Measurements from ENCODE around the gene MIOX.

Gene MIOX

DNA sequence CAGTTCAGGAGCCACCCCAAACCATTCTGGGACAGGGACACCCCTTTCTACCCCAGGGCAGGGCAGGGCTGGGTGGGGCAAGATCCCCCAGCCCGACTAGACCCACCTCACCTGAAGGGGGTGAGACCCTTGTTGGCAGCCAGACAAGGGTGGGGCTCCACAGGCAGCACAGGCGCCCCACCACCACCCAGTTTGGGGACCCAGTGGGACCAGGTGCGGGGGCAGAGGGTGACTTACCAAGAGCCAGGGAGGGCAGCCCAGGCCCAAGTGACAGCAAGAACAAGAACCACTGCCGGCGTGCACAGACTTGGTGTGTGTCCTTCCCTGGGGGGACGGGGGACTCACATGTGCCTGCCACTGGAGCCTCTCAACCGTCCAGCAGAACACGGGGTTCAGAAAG, 3.1 kb upstream of the MIOX start:
- no peaks in the 10 kb centered on the region for H3K27me3 ChIP-seq (ENCODE audit: insufficient read depth, low read depth, severe bottlenecking)
- H3K9me3 ChIP-seq (ENCODE audit: severe bottlenecking) = peaks cover 5% of the 10 kb centered on the region
- H3K27ac ChIP-seq = no peak overlapping the region
- TF ChIP-seq, protein P1, sequence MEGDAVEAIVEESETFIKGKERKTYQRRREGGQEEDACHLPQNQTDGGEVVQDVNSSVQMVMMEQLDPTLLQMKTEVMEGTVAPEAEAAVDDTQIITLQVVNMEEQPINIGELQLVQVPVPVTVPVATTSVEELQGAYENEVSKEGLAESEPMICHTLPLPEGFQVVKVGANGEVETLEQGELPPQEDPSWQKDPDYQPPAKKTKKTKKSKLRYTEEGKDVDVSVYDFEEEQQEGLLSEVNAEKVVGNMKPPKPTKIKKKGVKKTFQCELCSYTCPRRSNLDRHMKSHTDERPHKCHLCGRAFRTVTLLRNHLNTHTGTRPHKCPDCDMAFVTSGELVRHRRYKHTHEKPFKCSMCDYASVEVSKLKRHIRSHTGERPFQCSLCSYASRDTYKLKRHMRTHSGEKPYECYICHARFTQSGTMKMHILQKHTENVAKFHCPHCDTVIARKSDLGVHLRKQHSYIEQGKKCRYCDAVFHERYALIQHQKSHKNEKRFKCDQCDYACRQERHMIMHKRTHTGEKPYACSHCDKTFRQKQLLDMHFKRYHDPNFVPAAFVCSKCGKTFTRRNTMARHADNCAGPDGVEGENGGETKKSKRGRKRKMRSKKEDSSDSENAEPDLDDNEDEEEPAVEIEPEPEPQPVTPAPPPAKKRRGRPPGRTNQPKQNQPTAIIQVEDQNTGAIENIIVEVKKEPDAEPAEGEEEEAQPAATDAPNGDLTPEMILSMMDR (IDR thresholded peaks at IDR 0.05; ENCODE audit: low read depth, low read length) = no peak
- no peak overlapping the region for H3K4me3 ChIP-seq (ENCODE audit: low read depth, low read length)
- no peaks in the 10 kb centered on the region for H3K36me3 ChIP-seq
- no peak for DNase-seq

- Histone ChIP-seq H3K9me3 (ENCODE audit: severe bottlenecking) (peaks cover 5% of the 10 kb centered on the region), H3K27me3 (ENCODE audit: insufficient read depth, low read depth, severe bottlenecking) (no peaks in the 10 kb centered on the region), H3K27ac (no peak overlapping the region), H3K36me3 (no peaks in the 10 kb centered on the region), H3K4me3 (ENCODE audit: low read depth, low read length) (no peak overlapping the region)
- TF ChIP-seq, protein P1 (IDR thresholded peaks at IDR 0.05; ENCODE audit: low read depth, low read length) = no peak
- DNase-seq = no peak
Observed at GRCh38 chr22:50483977-50484853, 2.4 kb upstream of the MIOX start.

GRCh38 chr22:50485221-50486131, 1.2 kb upstream of the MIOX start:
- Histone ChIP-seq H3K27ac (no peak overlapping the region), H3K27me3 (ENCODE audit: insufficient read depth, low read depth, severe bottlenecking) (no peaks in the 10 kb centered on the region), H3K9me3 (ENCODE audit: severe bottlenecking) (peaks cover 5% of the 10 kb centered on the region), H3K4me3 (ENCODE audit: low read depth, low read length) (no peak overlapping the region), H3K36me3 (no peaks in the 10 kb centered on the region)
- no peak for DNase-seq
- TF ChIP-seq, protein P1 (IDR thresholded peaks at IDR 0.05; ENCODE audit: low read depth, low read length) = no peak

- no peaks in the 10 kb centered on the region for H3K9me3 ChIP-seq (ENCODE audit: severe bottlenecking)
- no peaks in the 10 kb centered on the region for H3K27me3 ChIP-seq (ENCODE audit: insufficient read depth, low read depth, severe bottlenecking)
- H3K36me3 ChIP-seq = no peaks in the 10 kb centered on the region
- no peak overlapping the region for H3K27ac ChIP-seq
- no peak overlapping the region for H3K4me3 ChIP-seq (ENCODE audit: low read depth, low read length)
- DNase-seq = no peak
- TF ChIP-seq, protein P1 (IDR thresholded peaks at IDR 0.05; ENCODE audit: low read depth, low read length) = no peak
Observed at GRCh38 chr22:50487290-50488005, 789 bp downstream of the MIOX start.

GRCh38 chr22:50488006-50488677, 1.5 kb downstream of the MIOX start:
- no peaks in the 10 kb centered on the region for H3K9me3 ChIP-seq (ENCODE audit: severe bottlenecking)
- H3K4me3 ChIP-seq (ENCODE audit: low read depth, low read length) = no peak overlapping the region
- no peaks in the 10 kb centered on the region for H3K27me3 ChIP-seq (ENCODE audit: insufficient read depth, low read depth, severe bottlenecking)
- DNase-seq = no peak
- TF ChIP-seq, protein P1 (IDR thresholded peaks at IDR 0.05; ENCODE audit: low read depth, low read length) = no peak
- H3K36me3 ChIP-seq = no peaks in the 10 kb centered on the region
- no peak overlapping the region for H3K27ac ChIP-seq
